HepG2 (cell line): ENCODE results near the gene FLYWCH1. TPM values are rescaled to one million over a fixed set of nuclear protein-coding genes. Genes with fewer than 3 reads are reported as not detected.
A peak's percentile ranks its signal among the peaks of the same experiment; 100 is the strongest.

ENCODE experiments used
- CEBPG ChIP-seq: IDR thresholded peaks from 2 replicates; pipeline ENCODE4 v1.6.1; 2016
- ETV5 ChIP-seq: IDR thresholded peaks from 2 replicates; pipeline ENCODE4 v1.6.1; 2018; ENCODE audit warnings: missing biosample characterization, missing genetic modification reagents, inconsistent platforms, borderline replicate concordance
- HNF4G ChIP-seq, 2 experiments: sonication (generic) in 1 of 2; formaldehyde crosslinking in 1 of 2; IDR thresholded peaks; 2 replicates each; pipeline versions ENCODE4 v1.4.0 to v1.6.1; 2011 to 2020; ENCODE audit warnings: borderline replicate concordance in 2 of 2, low read depth in 2 of 2, mild to moderate bottlenecking in 2 of 2, low read length in 1 of 2, missing genetic modification reagents in 1 of 2, moderate library complexity in 1 of 2
- KDM2A ChIP-seq: sonication (generic); formaldehyde crosslinking; IDR thresholded peaks from 2 replicates; pipeline ENCODE4 v1.4.0; 2020; ENCODE audit warnings: low read depth, missing genetic modification reagents, borderline replicate concordance
- NFYB ChIP-seq: sonication (generic); formaldehyde crosslinking; IDR thresholded peaks from 2 replicates; pipeline ENCODE4 v1.4.0; 2020; ENCODE audit warnings: missing genetic modification reagents
- NR2C2 ChIP-seq: sonication (generic); formaldehyde crosslinking; IDR thresholded peaks from 2 replicates; pipeline ENCODE4 v1.4.0; 2020; ENCODE audit warnings: missing genetic modification reagents, mild to moderate bottlenecking, moderate library complexity, borderline replicate concordance
- NR2F6 ChIP-seq, 2 experiments: IDR thresholded peaks; 2 replicates each; pipeline ENCODE4 v1.6.1; 2016; ENCODE audit warnings: antibody characterized with exemption in 1 of 2, mild to moderate bottlenecking in 1 of 2
- RXRA ChIP-seq: sonication (generic); formaldehyde crosslinking; IDR thresholded peaks from 2 replicates; pipeline ENCODE4 v1.5.1; 2020; ENCODE audit warnings: missing genetic modification reagents
- SNAI1 ChIP-seq: sonication (generic); formaldehyde crosslinking; IDR thresholded peaks from 2 replicates; pipeline ENCODE4 v1.5.0; 2020; ENCODE audit warnings: mild to moderate bottlenecking, missing genetic modification reagents, borderline replicate concordance
- TGIF2 ChIP-seq: IDR thresholded peaks from 2 replicates; pipeline ENCODE4 v1.6.1; 2016; ENCODE audit warnings: control low read depth, missing compliant biosample characterization
- ZFP90 ChIP-seq: sonication (generic); formaldehyde crosslinking; IDR thresholded peaks from 2 replicates; pipeline ENCODE4 v1.8.0; 2022; ENCODE audit warnings: missing genetic modification reagents, mild to moderate bottlenecking, inconsistent platforms, borderline replicate concordance
- ZNF569 ChIP-seq: sonication (generic); formaldehyde crosslinking; IDR thresholded peaks from 2 replicates; pipeline ENCODE4 v1.5.0; 2020; ENCODE audit warnings: mild to moderate bottlenecking, missing genetic modification reagents, moderate library complexity, borderline replicate concordance
- ZNF891 ChIP-seq: sonication (generic); formaldehyde crosslinking; IDR thresholded peaks from 2 replicates; pipeline ENCODE4 v1.5.0; 2020; ENCODE audit warnings: mild to moderate bottlenecking, missing genetic modification reagents
- polyA plus RNA-seq, 8 experiments: library from polyadenylated mRNA; depleted of rRNA in 3 of 8; stranded (reverse) in 7 of 8; unstranded in 1 of 8; fragments of >200 nt; fragmentation: Illumina TruSeq in 4 of 8; extraction: Trizol in 4 of 8; gene quantifications; 2 replicates each; pipeline versions ENCODE4 v1.2.1 to v1.2.3, GENCODE V29; 2011 to 2016; ENCODE audit warnings: low read depth in 4 of 8, missing spikeins in 1 of 8, mixed read lengths in 1 of 8; ENCODE audit not compliant: insufficient read depth in 1 of 8
- total RNA-seq, 5 experiments: library from RNA; depleted of rRNA; stranded (reverse); fragments of >200 nt; fragmentation: Illumina TruSeq; extraction: Trizol; gene quantifications; 2 replicates each; pipeline ENCODE4 v1.2.3, GENCODE V29; 2016; ENCODE audit warnings: low read depth in 1 of 5
- TF ChIP-seq, protein P1 (sequence below): sonication (generic); formaldehyde crosslinking; IDR thresholded peaks from one replicate; pipeline ENCODE4 v1.5.1; 2020; ENCODE audit warnings: mild to moderate bottlenecking, missing genetic modification reagents; ENCODE audit errors: not compliant biosample characterization
- TF ChIP-seq, protein P2 (sequence below): sonication (generic); formaldehyde crosslinking; IDR thresholded peaks from 2 replicates; pipeline ENCODE4 v1.4.0; 2020; ENCODE audit warnings: mild to moderate bottlenecking, missing genetic modification reagents

FLYWCH1 gene
- total and polyA plus RNA-seq, 2 of the 13 experiments (the other 11 are each of a cell fraction or from before 2014, with no cell fraction given): 7.3 to 12.4 TPM

DNA sequence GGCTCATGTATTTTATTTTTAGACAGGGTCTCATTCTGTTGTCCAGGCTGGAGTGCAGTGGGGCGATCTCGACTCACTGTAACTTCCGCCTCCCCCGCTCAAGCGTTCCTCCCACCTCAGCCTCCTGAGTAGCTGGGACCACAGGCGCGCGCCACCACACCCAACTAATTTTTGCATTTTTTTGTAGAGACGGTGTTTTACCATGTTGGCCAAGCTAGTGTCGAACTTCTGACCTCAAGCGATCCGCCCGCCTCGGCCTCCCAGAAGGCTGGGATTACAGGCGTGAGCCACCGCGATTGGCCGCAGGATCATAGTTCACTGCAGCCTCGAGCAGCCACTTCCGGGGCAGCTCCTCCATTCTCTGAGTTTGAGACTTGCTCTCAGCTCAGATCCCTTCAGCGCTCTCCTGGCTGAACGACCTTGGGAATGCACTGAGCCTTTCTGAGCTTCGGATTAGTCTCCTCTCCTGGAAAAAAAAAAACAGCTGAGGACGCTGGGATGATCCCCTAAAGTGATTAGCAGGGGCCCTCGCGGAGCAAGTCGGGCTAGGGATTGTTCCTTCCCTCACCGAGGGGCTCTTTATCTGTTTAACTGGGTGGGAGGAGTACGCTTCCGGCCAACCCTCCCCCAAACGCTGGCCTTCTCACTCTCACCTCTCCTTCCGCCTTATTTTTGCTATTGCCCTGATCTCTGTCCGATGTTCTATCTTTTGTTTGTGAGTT lies 69.6 kb downstream of the FLYWCH1 start (continued):
- TF ChIP-seq ETV5 (CRISPR knock-in tag): peak; percentile 81; the same call in 1 of the 2 replicates
- peak; percentile 15; the same call in 1 of the 2 replicates for TF ChIP-seq KDM2A
- peak; percentile 51; the same call in 1 of the 2 replicates for TF ChIP-seq NFYB
- TF ChIP-seq NR2F6 (IDR thresholded peaks at IDR 0.05): no peak
- TF ChIP-seq NR2F6 (CRISPR knock-in tag; IDR thresholded peaks at IDR 0.05): peak; percentile 45
- no peak for TF ChIP-seq ZFP90 (CRISPR knock-in tag)
- peak; percentile 21; the same call in 1 of the 2 replicates for TF ChIP-seq HNF4G (IDR thresholded peaks at IDR 0.05; ENCODE audit: borderline replicate concordance, low read depth, low read length)
- peak; percentile 22; the same call in 1 of the 2 replicates for TF ChIP-seq HNF4G (CRISPR knock-in tag; IDR thresholded peaks at IDR 0.05; ENCODE audit: borderline replicate concordance, low read depth)
- no peak for TF ChIP-seq ZNF569 (CRISPR knock-in tag)
- TF ChIP-seq SNAI1 (CRISPR knock-in tag): no peak
- TF ChIP-seq CEBPG: peak; percentile 20; the same call in 1 of the 2 replicates
- peak; percentile 92 for TF ChIP-seq NR2C2 (CRISPR knock-in tag)
- TF ChIP-seq, protein P1, sequence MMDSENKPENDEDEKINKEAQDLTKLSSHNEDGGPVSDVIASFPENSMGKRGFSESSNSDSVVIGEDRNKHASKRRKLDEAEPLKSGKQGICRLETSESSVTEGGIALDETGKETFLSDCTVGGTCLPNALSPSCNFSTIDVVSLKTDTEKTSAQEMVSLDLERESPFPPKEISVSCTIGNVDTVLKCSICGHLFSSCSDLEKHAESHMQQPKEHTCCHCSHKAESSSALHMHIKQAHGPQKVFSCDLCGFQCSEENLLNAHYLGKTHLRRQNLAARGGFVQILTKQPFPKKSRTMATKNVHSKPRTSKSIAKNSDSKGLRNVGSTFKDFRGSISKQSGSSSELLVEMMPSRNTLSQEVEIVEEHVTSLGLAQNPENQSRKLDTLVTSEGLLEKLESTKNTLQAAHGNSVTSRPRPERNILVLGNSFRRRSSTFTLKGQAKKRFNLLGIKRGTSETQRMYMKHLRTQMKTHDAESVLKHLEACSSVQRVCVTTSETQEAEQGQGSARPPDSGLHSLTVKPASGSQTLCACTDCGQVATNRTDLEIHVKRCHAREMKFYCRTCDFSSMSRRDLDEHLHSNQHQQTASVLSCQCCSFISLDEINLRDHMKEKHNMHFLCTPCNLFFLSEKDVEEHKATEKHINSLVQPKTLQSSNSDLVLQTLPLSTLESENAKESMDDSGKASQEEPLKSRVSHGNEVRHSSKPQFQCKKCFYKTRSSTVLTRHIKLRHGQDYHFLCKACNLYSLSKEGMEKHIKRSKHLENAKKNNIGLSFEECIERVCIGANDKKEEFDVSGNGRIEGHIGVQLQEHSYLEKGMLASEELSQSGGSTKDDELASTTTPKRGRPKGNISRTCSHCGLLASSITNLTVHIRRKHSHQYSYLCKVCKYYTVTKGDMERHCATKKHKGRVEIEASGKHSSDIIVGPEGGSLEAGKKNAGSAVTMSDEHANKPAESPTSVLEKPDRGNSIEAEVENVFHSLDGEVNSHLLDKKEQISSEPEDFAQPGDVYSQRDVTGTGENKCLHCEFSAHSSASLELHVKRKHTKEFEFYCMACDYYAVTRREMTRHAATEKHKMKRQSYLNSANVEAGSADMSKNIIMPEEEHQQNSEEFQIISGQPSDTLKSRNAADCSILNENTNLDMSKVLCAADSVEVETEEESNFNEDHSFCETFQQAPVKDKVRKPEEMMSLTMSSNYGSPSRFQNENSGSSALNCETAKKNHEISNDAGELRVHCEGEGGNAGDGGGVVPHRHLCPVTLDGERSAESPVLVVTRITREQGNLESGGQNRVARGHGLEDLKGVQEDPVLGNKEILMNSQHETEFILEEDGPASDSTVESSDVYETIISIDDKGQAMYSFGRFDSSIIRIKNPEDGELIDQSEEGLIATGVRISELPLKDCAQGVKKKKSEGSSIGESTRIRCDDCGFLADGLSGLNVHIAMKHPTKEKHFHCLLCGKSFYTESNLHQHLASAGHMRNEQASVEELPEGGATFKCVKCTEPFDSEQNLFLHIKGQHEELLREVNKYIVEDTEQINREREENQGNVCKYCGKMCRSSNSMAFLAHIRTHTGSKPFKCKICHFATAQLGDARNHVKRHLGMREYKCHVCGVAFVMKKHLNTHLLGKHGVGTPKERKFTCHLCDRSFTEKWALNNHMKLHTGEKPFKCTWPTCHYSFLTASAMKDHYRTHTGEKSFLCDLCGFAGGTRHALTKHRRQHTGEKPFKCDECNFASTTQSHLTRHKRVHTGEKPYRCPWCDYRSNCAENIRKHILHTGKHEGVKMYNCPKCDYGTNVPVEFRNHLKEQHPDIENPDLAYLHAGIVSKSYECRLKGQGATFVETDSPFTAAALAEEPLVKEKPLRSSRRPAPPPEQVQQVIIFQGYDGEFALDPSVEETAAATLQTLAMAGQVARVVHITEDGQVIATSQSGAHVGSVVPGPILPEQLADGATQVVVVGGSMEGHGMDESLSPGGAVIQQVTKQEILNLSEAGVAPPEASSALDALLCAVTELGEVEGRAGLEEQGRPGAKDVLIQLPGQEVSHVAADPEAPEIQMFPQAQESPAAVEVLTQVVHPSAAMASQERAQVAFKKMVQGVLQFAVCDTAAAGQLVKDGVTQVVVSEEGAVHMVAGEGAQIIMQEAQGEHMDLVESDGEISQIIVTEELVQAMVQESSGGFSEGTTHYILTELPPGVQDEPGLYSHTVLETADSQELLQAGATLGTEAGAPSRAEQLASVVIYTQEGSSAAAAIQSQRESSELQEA (CRISPR knock-in tag): no peak
- TF ChIP-seq, protein P2, sequence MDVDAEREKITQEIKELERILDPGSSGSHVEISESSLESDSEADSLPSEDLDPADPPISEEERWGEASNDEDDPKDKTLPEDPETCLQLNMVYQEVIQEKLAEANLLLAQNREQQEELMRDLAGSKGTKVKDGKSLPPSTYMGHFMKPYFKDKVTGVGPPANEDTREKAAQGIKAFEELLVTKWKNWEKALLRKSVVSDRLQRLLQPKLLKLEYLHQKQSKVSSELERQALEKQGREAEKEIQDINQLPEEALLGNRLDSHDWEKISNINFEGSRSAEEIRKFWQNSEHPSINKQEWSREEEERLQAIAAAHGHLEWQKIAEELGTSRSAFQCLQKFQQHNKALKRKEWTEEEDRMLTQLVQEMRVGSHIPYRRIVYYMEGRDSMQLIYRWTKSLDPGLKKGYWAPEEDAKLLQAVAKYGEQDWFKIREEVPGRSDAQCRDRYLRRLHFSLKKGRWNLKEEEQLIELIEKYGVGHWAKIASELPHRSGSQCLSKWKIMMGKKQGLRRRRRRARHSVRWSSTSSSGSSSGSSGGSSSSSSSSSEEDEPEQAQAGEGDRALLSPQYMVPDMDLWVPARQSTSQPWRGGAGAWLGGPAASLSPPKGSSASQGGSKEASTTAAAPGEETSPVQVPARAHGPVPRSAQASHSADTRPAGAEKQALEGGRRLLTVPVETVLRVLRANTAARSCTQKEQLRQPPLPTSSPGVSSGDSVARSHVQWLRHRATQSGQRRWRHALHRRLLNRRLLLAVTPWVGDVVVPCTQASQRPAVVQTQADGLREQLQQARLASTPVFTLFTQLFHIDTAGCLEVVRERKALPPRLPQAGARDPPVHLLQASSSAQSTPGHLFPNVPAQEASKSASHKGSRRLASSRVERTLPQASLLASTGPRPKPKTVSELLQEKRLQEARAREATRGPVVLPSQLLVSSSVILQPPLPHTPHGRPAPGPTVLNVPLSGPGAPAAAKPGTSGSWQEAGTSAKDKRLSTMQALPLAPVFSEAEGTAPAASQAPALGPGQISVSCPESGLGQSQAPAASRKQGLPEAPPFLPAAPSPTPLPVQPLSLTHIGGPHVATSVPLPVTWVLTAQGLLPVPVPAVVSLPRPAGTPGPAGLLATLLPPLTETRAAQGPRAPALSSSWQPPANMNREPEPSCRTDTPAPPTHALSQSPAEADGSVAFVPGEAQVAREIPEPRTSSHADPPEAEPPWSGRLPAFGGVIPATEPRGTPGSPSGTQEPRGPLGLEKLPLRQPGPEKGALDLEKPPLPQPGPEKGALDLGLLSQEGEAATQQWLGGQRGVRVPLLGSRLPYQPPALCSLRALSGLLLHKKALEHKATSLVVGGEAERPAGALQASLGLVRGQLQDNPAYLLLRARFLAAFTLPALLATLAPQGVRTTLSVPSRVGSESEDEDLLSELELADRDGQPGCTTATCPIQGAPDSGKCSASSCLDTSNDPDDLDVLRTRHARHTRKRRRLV (CRISPR knock-in tag): no peak; the same call in 1 of the 2 replicates
- TF ChIP-seq ZNF891 (CRISPR knock-in tag): no peak; the same call in 1 of the 2 replicates
- peak; percentile 70 for TF ChIP-seq RXRA (CRISPR knock-in tag)
- 0 out of 2 replicates have a peak, but pooled peaks have one; percentile 40 for TF ChIP-seq TGIF2 (CRISPR knock-in tag)
